ENCODE measurements around the gene C5orf58. TPM values are rescaled to one million over a fixed set of nuclear protein-coding genes. Genes with fewer than 3 reads are reported as not detected.

Gene C5orf58
- total RNA-seq, 2 donors from 2014 or later: not detected

GRCh38 chr5:170202117-170202516 lies 30.7 kb upstream of the C5orf58 start:
- TF ChIP-seq CTCF (IDR thresholded peaks at IDR 0.05) (no peak), POLR2A (IDR thresholded peaks at IDR 0.05) (no peak)
- Histone ChIP-seq H3K4me3 (no peak overlapping the region), H3K27ac (no peak overlapping the region), H3K9me3 (no peaks in the 10 kb centered on the region), H3K27me3 (no peaks in the 10 kb centered on the region), H3K36me3 (replicated peaks in 1 of 2; ENCODE audit: insufficient read depth in 1 of 2, low read depth in 2 of 2) (no peaks in the 10 kb centered on the region), H3K4me1 (no peaks in the 10 kb centered on the region)
- ATAC-seq (no peak), DNase-seq (no peak)
- WGBS, 2 donors: 19 to 30% methylated on average over 2 of the region's 2 CpGs
- intact Hi-C loops (cut with DNase I): no loop called here

GRCh38 chr5:170204202-170204601 lies 28.6 kb upstream of the C5orf58 start:
- no peaks in the 10 kb centered on the region for H3K27me3 ChIP-seq
- WGBS, 2 donors: 72 to 75% methylated on average over 5 of the region's 5 CpGs
- DNase-seq (no peak), ATAC-seq (no peak)
- TF ChIP-seq CTCF (IDR thresholded peaks at IDR 0.05) (no peak), POLR2A (IDR thresholded peaks at IDR 0.05) (no peak)
- H3K36me3 ChIP-seq (replicated peaks in 1 of 2; ENCODE audit: insufficient read depth in 1 of 2, low read depth in 2 of 2): no peaks in the 10 kb centered on the region
- no peak overlapping the region for H3K27ac ChIP-seq
- intact Hi-C loops (cut with DNase I): no loop called here
- H3K4me1 ChIP-seq: no peaks in the 10 kb centered on the region
- no peak overlapping the region for H3K4me3 ChIP-seq
- H3K9me3 ChIP-seq: no peaks in the 10 kb centered on the region

- Histone ChIP-seq H3K4me1 (no peaks in the 10 kb centered on the region), H3K27me3 (no peaks in the 10 kb centered on the region), H3K27ac (no peak overlapping the region), H3K36me3 (replicated peaks in 1 of 2; ENCODE audit: insufficient read depth in 1 of 2, low read depth in 2 of 2) (no peaks in the 10 kb centered on the region), H3K9me3 (no peaks in the 10 kb centered on the region), H3K4me3 (no peak overlapping the region)
- intact Hi-C loops (cut with DNase I): no loop called here
- DNase-seq: no peak
- ATAC-seq: no peak
- TF ChIP-seq CTCF (IDR thresholded peaks at IDR 0.05) (no peak), POLR2A (IDR thresholded peaks at IDR 0.05) (no peak)
- 40 to 46% methylated on average over 3 of the region's 3 CpGs for WGBS, 2 donors
These were observed 26.6 kb upstream of the C5orf58 start for GRCh38 chr5:170206216-170206615.

- no peaks in the 10 kb centered on the region for H3K9me3 ChIP-seq
- intact Hi-C loops (cut with DNase I): no loop called here
- H3K27me3 ChIP-seq: no peaks in the 10 kb centered on the region
- DNase-seq: no peak
- H3K4me1 ChIP-seq: no peaks in the 10 kb centered on the region
- WGBS, 2 donors: 24 to 33% methylated on average over 8 of the region's 8 CpGs
- H3K36me3 ChIP-seq (replicated peaks in 1 of 2; ENCODE audit: insufficient read depth in 1 of 2, low read depth in 2 of 2): no peaks in the 10 kb centered on the region
- TF ChIP-seq CTCF (IDR thresholded peaks at IDR 0.05) (no peak), POLR2A (IDR thresholded peaks at IDR 0.05) (no peak)
- ATAC-seq: no peak
- no peak overlapping the region for H3K4me3 ChIP-seq
- no peak overlapping the region for H3K27ac ChIP-seq
These were observed 25.8 kb upstream of the C5orf58 start for GRCh38 chr5:170206958-170207357.

GRCh38 chr5:170211575-170212334 lies 21.0 kb upstream of the C5orf58 start:
- intact Hi-C loops (cut with DNase I): no loop called here
- 20 to 33% methylated on average over 1 of the region's 1 CpG for WGBS, 2 donors
- no peak for TF ChIP-seq POLR2A (IDR thresholded peaks at IDR 0.05)
- TF ChIP-seq CTCF (IDR thresholded peaks at IDR 0.05): no peak
- no peaks in the 10 kb centered on the region for H3K36me3 ChIP-seq (replicated peaks in 1 of 2; ENCODE audit: insufficient read depth in 1 of 2, low read depth in 2 of 2)
- H3K9me3 ChIP-seq: no peaks in the 10 kb centered on the region
- ATAC-seq (no peak), DNase-seq (no peak)
- no peaks in the 10 kb centered on the region for H3K27me3 ChIP-seq
- no peaks in the 10 kb centered on the region for H3K4me1 ChIP-seq
- no peak overlapping the region for H3K4me3 ChIP-seq
- H3K27ac ChIP-seq: no peak overlapping the region
